Natural killer cell treated with Interleukin-12 subunit alpha and Interleukin-12 subunit beta and Interleukin-15 and Interleukin-18, amount 100 ng/mL, for 72 hours (primary cell): ENCODE results near the gene THOC1. TPM values are rescaled to one million over a fixed set of nuclear protein-coding genes. Genes with fewer than 3 reads are reported as not detected.

Experiments used
- ATAC-seq, 2 donors: fragments of 150-1000 bp; cut with Tn5 transposase in 1 of 2; sonication (Bioruptor Pico), chemical (Tn5 transposase) in 1 of 2; 2 replicates each; pipeline ENCODE4 v1.10.0; 2021
- DNase-seq: peaks from one replicate; pipeline ENCODE4 v3.0.0; 2022; ENCODE audit warnings: low spot score
- H3K27ac Mint-ChIP-seq, 2 donors: 1 replicate in 1 of 2; 2 replicates in 1 of 2; pipeline ENCODE4 v1.8.0; 2022; ENCODE audit warnings: mixed read lengths in 2 of 2, mild to moderate bottlenecking in 1 of 2, moderate library complexity in 1 of 2
- H3K27me3 Mint-ChIP-seq, 2 donors: 1 replicate in 1 of 2; 2 replicates in 1 of 2; pipeline ENCODE4 v1.8.0; 2022; ENCODE audit warnings: mixed read lengths in 2 of 2
- H3K36me3 Mint-ChIP-seq: one replicate; pipeline ENCODE4 v1.8.0; 2022; ENCODE audit warnings: mixed read lengths
- H3K4me1 Mint-ChIP-seq, 2 donors: 1 replicate in 1 of 2; 2 replicates in 1 of 2; pipeline ENCODE4 v1.8.0; 2022; ENCODE audit warnings: low read depth in 2 of 2, mixed read lengths in 2 of 2, mild to moderate bottlenecking in 1 of 2
- H3K4me3 Mint-ChIP-seq: one replicate; pipeline ENCODE4 v1.8.0; 2022; ENCODE audit warnings: mixed read lengths
- H3K9me3 Mint-ChIP-seq: 2 replicates; pipeline ENCODE4 v1.8.0; 2022; ENCODE audit warnings: mixed read lengths
- total RNA-seq, 2 donors: library from RNA; stranded (reverse); gene quantifications; one replicate each; pipeline ENCODE4 v1.2.3, GENCODE V29; 2022

THOC1 gene
- total RNA-seq, 2 donors from 2014 or later: 45.4 to 72.6 TPM

DNA sequence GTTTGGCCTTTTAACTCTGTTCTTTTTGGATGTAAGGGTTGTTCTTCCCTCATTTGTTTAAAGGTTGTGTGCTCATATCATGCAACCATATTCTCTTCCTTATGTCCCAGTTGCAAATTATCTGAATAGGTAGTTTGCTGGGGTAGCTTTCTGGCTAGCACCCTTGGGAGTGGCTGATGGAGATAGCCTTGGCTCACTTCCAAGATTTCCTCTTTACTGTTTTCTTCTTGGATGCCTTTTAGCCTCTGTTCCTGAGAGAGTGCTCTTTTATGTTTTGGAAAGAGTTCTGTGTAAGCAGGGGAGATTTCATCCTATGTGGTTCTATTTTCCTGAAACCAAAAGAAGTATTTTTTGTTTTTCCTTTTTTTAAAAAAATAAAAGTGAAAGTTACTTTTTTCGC, 84.1 kb downstream of the THOC1 start:
- H3K36me3 Mint-ChIP-seq: peaks cover 24% of the 10 kb centered on the region
- H3K4me1 Mint-ChIP-seq: peaks cover 4 to 7% of the 10 kb centered on the region in 2 donors
- DNase-seq (no peak), ATAC-seq (no peak)
- no peaks in the 10 kb centered on the region for H3K9me3 Mint-ChIP-seq
- no peak overlapping the region for H3K27ac Mint-ChIP-seq
- no peak overlapping the region for H3K4me3 Mint-ChIP-seq
- no peaks in the 10 kb centered on the region for H3K27me3 Mint-ChIP-seq

DNA sequence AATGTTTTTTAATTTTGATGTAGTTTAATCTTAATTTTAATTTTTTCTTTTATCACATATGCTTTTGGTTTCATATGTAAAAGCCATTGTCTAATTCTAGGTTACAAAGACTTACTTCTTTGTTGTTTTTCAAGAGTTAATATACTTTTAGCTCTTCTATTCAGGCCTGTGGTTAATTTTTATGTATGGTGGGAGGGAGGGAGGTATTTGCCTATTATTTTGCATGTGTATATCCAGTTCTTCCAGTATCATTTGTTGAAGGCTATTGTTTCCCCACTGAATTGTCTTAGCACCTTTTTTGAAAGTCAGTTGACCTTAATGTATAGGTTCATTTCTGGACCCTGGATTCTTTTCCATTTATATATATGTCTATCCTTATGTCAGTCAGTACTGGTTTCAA, 86.1 kb downstream of the THOC1 start:
- H3K4me1 Mint-ChIP-seq: peaks cover 4 to 15% of the 10 kb centered on the region in 2 donors
- no peaks in the 10 kb centered on the region for H3K9me3 Mint-ChIP-seq
- H3K36me3 Mint-ChIP-seq: peaks cover 29% of the 10 kb centered on the region
- no peak overlapping the region for H3K4me3 Mint-ChIP-seq
- H3K27me3 Mint-ChIP-seq: no peaks in the 10 kb centered on the region
- no peak for ATAC-seq
- H3K27ac Mint-ChIP-seq: no peak overlapping the region
- no peak for DNase-seq

- Mint-ChIP-seq H3K4me1 (peaks cover 4 to 20% of the 10 kb centered on the region in 2 donors), H3K27ac (no peak overlapping the region), H3K27me3 (no peaks in the 10 kb centered on the region), H3K4me3 (no peak overlapping the region), H3K36me3 (peaks cover 29% of the 10 kb centered on the region), H3K9me3 (no peaks in the 10 kb centered on the region)
- DNase-seq (no peak), ATAC-seq (no peak)
Measured at GRCh38 chr18:179499-179898, 88.3 kb downstream of the THOC1 start.

GRCh38 chr18:172361-172760, 95.5 kb downstream of the THOC1 start:
- no peak for ATAC-seq

More at GRCh38 chr18:172361-172760, 95.5 kb downstream of the THOC1 start:
- Mint-ChIP-seq H3K4me1 (peaks cover 5% of the 10 kb centered on the region in 2 donors), H3K27ac (no peak overlapping the region), H3K4me3 (no peak overlapping the region), H3K27me3 (no peaks in the 10 kb centered on the region), H3K36me3 (peaks cover 6% of the 10 kb centered on the region), H3K9me3 (no peaks in the 10 kb centered on the region)
- no peak for DNase-seq

Other genes starting within 250 kb of the THOC1 start
- not detected for gene TUBB8B, start 218.4 kb downstream of the THOC1 start, total RNA-seq
- gene USP14, start 109.5 kb downstream of the THOC1 start, total RNA-seq: 10 to 100 TPM; 73.2 to 79.7 TPM
- gene COLEC12, start 232.7 kb upstream of the THOC1 start, total RNA-seq: not detected